ENCODE measurements around the gene PACS2. TPM values are rescaled to one million over a fixed set of nuclear protein-coding genes. Genes with fewer than 3 reads are reported as not detected.

Gene PACS2
- total RNA-seq, 1 donor from 2014 or later, result 64.0 TPM

DNA sequence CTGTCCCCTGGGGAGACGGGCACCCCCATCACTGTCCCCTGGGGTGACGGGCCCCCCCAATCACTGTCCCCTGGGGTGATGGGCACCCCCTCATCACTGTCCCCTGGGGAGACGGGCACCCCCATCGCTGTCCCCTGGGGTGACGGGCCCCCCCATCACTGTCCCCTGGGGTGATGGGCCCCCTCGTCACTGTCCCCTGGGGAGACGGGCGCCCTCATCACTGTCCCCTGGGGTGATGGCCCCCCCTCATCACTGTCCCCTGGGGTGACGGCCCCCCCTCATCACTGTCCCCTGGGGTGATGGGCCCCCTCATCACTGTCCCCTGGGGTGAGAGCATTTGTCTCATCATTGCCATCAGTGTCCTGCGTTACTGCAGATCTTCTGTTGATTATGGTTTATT lies 38.6 kb downstream of the PACS2 start:
- intact Hi-C loops (cut with micrococcal nuclease), result loop anchor here (10.0 kb wide), 1 partner anchor 258 kb away; no protein-coding TSS in a partner anchor
- Histone ChIP-seq H3K27me3 (ENCODE audit: low read depth) (no peaks in the 10 kb centered on the region), H3K4me3 (no peak overlapping the region), H3K9me3 (replicated peaks) (no peaks in the 10 kb centered on the region), H3K4me1 (peaks cover 12% of the 10 kb centered on the region), H3K36me3 (peaks cover 27% of the 10 kb centered on the region), H3K27ac (replicated peaks) (no peak overlapping the region)
- no peak for DNase-seq
- TF ChIP-seq, protein P1, sequence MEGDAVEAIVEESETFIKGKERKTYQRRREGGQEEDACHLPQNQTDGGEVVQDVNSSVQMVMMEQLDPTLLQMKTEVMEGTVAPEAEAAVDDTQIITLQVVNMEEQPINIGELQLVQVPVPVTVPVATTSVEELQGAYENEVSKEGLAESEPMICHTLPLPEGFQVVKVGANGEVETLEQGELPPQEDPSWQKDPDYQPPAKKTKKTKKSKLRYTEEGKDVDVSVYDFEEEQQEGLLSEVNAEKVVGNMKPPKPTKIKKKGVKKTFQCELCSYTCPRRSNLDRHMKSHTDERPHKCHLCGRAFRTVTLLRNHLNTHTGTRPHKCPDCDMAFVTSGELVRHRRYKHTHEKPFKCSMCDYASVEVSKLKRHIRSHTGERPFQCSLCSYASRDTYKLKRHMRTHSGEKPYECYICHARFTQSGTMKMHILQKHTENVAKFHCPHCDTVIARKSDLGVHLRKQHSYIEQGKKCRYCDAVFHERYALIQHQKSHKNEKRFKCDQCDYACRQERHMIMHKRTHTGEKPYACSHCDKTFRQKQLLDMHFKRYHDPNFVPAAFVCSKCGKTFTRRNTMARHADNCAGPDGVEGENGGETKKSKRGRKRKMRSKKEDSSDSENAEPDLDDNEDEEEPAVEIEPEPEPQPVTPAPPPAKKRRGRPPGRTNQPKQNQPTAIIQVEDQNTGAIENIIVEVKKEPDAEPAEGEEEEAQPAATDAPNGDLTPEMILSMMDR (IDR thresholded peaks at IDR 0.05; ENCODE audit: borderline replicate concordance), result no peak

DNA sequence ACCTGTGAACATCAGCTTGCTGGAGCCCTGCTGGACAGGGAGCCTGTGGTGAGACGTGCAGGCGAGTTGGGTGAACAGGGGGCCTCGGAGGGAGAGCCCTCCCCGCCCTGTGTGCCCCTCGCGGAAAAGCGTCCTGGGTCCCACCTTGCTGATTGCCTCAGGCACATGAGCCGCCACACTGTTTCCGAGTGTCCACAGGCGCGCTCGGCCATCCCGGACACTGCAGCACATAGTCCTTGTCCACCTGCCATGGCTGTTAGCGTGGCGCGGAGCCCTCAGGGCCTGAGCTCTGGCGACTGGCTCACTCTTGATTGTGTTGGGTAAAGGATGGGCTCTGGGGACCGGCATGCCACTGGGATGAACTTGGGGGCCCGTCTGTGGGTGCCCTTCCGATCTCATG lies 40.0 kb downstream of the PACS2 start:
- intact Hi-C loops (cut with micrococcal nuclease), result loop anchor here (10.0 kb wide), 1 partner anchor 260 kb away; no protein-coding TSS in a partner anchor
- peaks cover 6% of the 10 kb centered on the region for H3K4me1 ChIP-seq
- TF ChIP-seq, protein P1 (IDR thresholded peaks at IDR 0.05; ENCODE audit: borderline replicate concordance), result no peak
- H3K9me3 ChIP-seq (replicated peaks), result no peaks in the 10 kb centered on the region
- DNase-seq, result no peak
- no peaks in the 10 kb centered on the region for H3K27me3 ChIP-seq (ENCODE audit: low read depth)
- no peak overlapping the region for H3K4me3 ChIP-seq
- no peak overlapping the region for H3K27ac ChIP-seq (replicated peaks)
- peaks cover 20% of the 10 kb centered on the region for H3K36me3 ChIP-seq

DNA sequence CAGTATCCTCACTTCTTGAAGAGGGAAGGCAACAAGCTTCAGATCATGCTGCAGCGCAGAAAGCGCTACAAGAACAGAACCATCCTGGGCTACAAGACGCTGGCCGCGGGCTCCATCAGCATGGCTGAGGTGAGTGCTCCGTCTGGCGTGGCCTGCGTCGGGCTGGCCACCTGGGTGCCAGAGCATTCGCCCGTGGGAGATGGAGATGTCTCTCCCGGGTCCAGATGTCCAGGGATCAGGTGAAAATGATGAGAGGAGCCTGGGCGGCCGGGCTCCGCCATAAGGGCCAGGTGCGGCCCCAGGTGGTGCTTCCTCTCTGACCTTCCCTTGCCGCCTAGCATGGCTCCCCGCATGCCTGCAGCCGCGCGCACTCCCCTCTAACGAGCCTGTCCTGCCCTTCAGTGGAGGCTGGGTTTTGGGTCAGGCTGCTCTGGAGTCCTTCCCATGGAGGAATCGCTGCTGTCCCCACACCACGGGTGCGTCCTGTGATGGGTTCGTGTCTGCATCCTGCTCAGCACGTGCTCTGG lies 40.6 kb downstream of the PACS2 start:
- no peaks in the 10 kb centered on the region for H3K27me3 ChIP-seq (ENCODE audit: low read depth)
- H3K9me3 ChIP-seq (replicated peaks), result no peaks in the 10 kb centered on the region
- H3K27ac ChIP-seq (replicated peaks), result no peak overlapping the region
- H3K4me3 ChIP-seq, result no peak overlapping the region
- DNase-seq, result no peak
- H3K36me3 ChIP-seq, result peaks cover 20% of the 10 kb centered on the region
- H3K4me1 ChIP-seq, result peaks cover 6% of the 10 kb centered on the region
- intact Hi-C loops (cut with micrococcal nuclease), result loop anchor here (10.0 kb wide), 1 partner anchor 260 kb away; no protein-coding TSS in a partner anchor
- TF ChIP-seq, protein P1 (IDR thresholded peaks at IDR 0.05; ENCODE audit: borderline replicate concordance), result no peak

DNA sequence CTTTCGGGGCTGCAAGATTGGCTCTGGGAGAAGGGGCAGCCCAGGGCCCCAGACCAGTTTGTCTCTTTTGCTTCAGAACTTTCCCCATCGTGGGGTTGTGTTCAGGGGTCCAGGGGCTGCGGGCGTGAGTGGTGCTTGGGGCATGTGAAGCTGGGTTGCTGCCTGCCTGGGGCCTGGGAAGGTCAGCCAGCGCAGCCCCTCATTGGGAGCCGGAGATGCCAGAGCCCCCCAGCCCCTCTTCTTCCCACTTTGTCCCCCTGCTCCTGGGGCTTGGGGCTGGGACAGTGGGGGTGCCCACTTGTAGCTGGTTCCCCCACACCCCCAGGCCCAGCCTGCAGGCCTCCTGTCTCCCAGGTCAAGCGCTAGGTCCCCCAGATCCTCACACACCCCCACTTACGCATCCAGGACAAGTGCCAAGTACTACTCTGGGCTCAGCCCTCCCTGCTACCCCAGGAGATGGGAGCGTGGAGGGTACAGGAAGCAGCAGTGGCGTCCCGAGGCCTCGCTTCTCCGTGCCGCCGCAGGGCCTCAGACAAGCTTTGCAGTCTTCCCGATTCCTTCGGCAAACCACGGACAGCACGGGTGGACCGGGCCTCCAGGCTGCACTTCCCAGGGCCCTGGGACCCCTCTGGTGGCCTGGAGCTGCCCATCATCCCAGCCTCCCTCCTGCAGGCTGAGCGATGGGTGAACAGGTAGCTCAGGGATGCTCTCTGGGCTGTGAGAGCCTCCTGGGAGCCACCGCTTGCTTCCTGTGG lies 41.5 kb downstream of the PACS2 start:
- DNase-seq, result no peak
- Histone ChIP-seq H3K4me3 (no peak overlapping the region), H3K4me1 (peaks cover 6% of the 10 kb centered on the region), H3K27ac (replicated peaks) (no peak overlapping the region), H3K36me3 (peaks cover 26% of the 10 kb centered on the region), H3K9me3 (replicated peaks) (no peaks in the 10 kb centered on the region), H3K27me3 (ENCODE audit: low read depth) (no peaks in the 10 kb centered on the region)
- intact Hi-C loops (cut with micrococcal nuclease), result loop anchor here (10.0 kb wide), 1 partner anchor 261 kb away; no protein-coding TSS in a partner anchor
- TF ChIP-seq, protein P1 (IDR thresholded peaks at IDR 0.05; ENCODE audit: borderline replicate concordance), result no peak

DNA sequence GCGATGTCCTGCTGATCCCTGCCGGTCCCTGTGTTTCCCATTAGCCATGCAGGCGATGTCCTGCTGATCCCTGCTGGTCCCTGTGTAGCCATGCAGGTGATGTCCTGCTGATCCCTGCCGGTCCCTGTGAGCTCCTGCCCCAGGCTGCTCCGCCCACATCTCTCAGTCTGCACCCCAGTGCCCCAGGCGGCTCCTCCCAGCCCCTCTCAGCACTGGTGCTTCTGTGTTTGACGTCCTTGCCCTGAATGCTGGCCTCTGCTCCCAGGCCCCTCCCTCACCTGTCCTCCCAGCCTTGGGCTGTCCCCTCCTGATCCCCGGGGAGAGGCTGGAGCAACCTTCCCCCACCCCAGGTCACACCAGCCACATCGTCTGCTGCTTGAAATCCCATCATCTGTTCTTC lies 42.4 kb downstream of the PACS2 start:
- H3K4me3 ChIP-seq, result no peak overlapping the region
- DNase-seq, result no peak
- peaks cover 2% of the 10 kb centered on the region for H3K4me1 ChIP-seq
- TF ChIP-seq, protein P1 (IDR thresholded peaks at IDR 0.05; ENCODE audit: borderline replicate concordance), result no peak
- H3K9me3 ChIP-seq (replicated peaks), result no peaks in the 10 kb centered on the region
- intact Hi-C loops (cut with micrococcal nuclease), result loop anchor here (10.0 kb wide), 1 partner anchor 262 kb away; no protein-coding TSS in a partner anchor
- no peaks in the 10 kb centered on the region for H3K27me3 ChIP-seq (ENCODE audit: low read depth)
- H3K27ac ChIP-seq (replicated peaks), result no peak overlapping the region
- H3K36me3 ChIP-seq, result peaks cover 28% of the 10 kb centered on the region
